Chondrocyte (in vitro differentiated cells): ENCODE data around the gene IQCE. TPM values are rescaled to one million over a fixed set of nuclear protein-coding genes. Genes with fewer than 3 reads are reported as not detected.

Experiments
- DNase-seq: peaks from one replicate; pipeline ENCODE4 v3.0.0; 2021; ENCODE audit warnings: mixed read lengths, low spot score
- H3K27ac Mint-ChIP-seq: one replicate; pipeline ENCODE4 v1.8.0; 2021; ENCODE audit warnings: mild to moderate bottlenecking, moderate library complexity, mixed read lengths; ENCODE audit not compliant: unreplicated experiment
- H3K27me3 Mint-ChIP-seq: 2 replicates; pipeline ENCODE4 v1.8.0; 2021; ENCODE audit warnings: low read depth, mixed read lengths
- H3K36me3 Mint-ChIP-seq: 2 replicates; pipeline ENCODE4 v1.8.0; 2021; ENCODE audit warnings: low read depth, mixed read lengths
- H3K4me1 Mint-ChIP-seq: 2 replicates; pipeline ENCODE4 v1.8.0; 2021; ENCODE audit warnings: low read depth, mild to moderate bottlenecking, mixed read lengths
- H3K4me3 Mint-ChIP-seq: one replicate; pipeline ENCODE4 v1.8.0; 2021; ENCODE audit warnings: mild to moderate bottlenecking, moderate library complexity, mixed read lengths; ENCODE audit not compliant: unreplicated experiment
- H3K9me3 Mint-ChIP-seq: 2 replicates; pipeline ENCODE4 v1.8.0; 2021; ENCODE audit warnings: low read depth, mixed read lengths
- total RNA-seq: library from RNA; stranded (reverse); gene quantifications from 3 replicates; pipeline ENCODE4 v1.2.1, GENCODE V29; 2021
- TF ChIP-seq, protein P1 (sequence below): fragments of 200-600 bp; sonication (generic); IDR thresholded peaks from 2 replicates; pipeline ENCODE4 v1.5.0; 2021; ENCODE audit warnings: antibody characterized with exemption, mild to moderate bottlenecking, moderate library complexity

Gene IQCE
- total RNA-seq, 1 donor from 2014 or later: 10.0 TPM

DNA sequence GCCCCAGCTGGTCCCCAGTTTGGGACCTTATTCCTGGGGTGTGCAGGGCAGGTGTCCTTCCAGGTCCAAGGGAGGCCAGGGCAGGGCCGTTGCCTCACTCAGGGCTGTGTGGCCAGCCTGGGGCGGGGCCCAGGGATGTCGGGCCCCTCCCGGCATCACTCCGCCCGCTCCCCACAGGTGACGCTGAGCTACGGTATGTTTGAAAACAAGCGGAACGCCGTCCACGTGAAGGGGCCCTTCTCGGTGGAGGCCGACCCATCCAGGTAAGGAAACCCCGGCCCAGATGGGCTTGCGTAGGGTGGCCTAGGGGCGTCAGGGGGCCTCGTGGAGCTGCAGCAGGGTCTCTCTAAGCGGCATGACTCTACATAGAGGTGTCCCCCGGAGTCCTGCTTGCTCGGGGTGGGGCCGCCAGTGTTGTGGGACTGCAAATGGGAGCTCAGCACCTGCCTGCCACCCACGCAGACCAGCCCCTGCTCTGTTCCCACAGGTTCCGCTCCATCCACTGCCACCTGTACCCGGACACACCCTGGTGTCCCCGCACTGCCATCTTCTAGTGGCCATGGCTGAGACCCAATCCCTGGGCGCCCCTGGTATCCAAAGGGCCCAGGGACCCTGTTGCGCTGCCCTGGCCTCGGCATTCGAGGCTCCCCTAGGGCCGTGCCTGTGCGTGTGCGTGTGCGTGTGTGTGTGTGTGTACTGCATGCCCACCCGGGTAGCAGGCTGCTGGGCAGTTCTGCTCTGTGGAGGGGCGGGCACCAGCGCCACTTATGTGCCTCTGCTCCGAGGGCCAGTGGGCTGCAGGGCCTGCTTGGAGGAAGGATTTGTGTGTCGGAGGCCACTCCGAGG is 31.9 kb upstream of the IQCE start:
- no peaks in the 10 kb centered on the region for H3K9me3 Mint-ChIP-seq

DNA sequence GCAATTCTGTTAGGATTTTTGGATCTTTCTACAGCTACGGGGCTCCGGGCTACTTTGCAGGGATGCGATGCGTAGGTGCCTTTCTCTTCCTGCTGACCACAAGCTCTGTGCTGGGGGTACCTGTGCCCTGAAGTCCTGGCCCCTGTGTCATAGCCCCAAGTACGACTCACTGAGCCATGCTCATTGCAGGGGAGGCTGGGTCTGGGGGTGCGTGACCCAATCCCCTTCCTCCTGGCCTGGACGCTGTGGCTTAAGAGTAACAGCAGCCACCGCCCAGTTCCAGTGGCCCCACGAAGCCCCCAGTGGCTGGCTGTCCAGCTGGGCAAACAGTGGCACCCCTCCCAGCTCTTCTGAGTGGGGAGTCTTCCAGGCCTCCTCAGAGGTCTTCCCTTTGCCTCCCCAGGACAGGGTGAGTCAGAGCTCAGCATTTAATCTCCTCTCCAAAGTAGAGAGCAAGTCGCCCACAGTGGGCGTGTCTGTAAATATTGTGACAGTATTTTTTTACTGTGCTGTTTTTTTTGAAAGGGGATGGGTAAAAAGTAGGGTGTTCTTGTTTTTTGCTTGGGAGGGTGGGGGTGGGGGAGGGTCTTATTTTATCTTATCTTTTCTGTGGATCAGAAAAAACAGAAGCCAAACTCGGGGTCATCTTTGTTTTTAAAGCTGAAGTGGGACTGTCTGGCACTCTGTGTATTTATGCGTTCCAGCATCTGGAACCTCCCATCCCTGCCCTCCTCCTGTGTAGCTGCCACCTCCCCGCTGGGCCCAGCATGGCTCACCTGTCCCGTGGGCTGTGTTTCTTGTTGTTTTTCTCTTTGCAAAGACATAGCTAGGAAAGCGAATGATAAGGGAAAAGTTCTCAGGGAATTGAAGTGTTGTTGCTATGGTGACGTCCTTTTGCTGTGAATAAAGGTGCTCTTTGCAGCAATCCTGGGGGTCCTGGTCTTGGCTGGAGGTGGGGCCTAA is 31.0 kb upstream of the IQCE start:
- Mint-ChIP-seq H3K9me3 (no peaks in the 10 kb centered on the region), H3K27me3 (no peaks in the 10 kb centered on the region), H3K36me3 (peaks cover 2% of the 10 kb centered on the region), H3K4me1 (peaks cover 54% of the 10 kb centered on the region), H3K4me3 (no peak overlapping the region), H3K27ac (peak overlapping the region; percentile 50)
- DNase-seq: no peak
- TF ChIP-seq, protein P1, sequence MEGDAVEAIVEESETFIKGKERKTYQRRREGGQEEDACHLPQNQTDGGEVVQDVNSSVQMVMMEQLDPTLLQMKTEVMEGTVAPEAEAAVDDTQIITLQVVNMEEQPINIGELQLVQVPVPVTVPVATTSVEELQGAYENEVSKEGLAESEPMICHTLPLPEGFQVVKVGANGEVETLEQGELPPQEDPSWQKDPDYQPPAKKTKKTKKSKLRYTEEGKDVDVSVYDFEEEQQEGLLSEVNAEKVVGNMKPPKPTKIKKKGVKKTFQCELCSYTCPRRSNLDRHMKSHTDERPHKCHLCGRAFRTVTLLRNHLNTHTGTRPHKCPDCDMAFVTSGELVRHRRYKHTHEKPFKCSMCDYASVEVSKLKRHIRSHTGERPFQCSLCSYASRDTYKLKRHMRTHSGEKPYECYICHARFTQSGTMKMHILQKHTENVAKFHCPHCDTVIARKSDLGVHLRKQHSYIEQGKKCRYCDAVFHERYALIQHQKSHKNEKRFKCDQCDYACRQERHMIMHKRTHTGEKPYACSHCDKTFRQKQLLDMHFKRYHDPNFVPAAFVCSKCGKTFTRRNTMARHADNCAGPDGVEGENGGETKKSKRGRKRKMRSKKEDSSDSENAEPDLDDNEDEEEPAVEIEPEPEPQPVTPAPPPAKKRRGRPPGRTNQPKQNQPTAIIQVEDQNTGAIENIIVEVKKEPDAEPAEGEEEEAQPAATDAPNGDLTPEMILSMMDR: no peak

More for the DNA sequence above, 31.9 kb upstream of the IQCE start:
- Mint-ChIP-seq H3K4me1 (peaks cover 62% of the 10 kb centered on the region), H3K36me3 (peaks cover 3% of the 10 kb centered on the region), H3K27me3 (no peaks in the 10 kb centered on the region), H3K4me3 (no peak overlapping the region), H3K27ac (no peak overlapping the region)
- no peak for DNase-seq
- TF ChIP-seq, protein P1: no peak

DNA sequence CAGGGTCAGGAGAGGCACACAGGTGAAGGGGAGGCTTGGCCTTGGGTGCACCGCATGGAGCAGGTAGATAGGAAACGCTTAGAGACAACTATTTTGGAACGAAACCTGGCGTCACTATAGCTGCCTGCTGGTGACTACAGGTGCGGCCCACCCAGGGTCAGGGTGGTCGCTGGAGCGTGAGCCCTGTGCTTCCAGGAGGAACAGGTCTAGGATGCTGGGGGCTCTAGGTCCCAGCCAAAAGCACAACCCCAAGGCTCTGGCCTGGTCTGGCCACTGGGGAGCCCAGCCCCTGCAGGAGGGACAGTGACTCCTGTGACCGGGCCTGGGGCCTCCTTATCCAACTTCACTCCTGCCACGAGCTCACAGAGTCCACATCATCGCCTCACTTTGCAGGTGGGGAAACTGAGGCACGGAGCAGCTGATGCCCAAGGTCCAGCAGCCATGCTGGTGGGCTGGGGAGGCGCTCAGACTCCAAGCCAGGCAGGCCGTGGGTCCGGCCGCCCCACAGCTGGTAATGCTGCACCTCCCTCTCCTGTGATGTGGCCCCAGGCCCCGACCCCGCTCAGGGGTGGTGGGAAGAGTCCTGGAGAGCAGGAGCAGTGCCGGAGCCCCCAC is 30.2 kb upstream of the IQCE start:
- Mint-ChIP-seq H3K4me1 (peaks cover 47% of the 10 kb centered on the region), H3K36me3 (no peaks in the 10 kb centered on the region), H3K27me3 (no peaks in the 10 kb centered on the region), H3K27ac (peak overlapping the region; percentile 50), H3K4me3 (no peak overlapping the region), H3K9me3 (no peaks in the 10 kb centered on the region)
- TF ChIP-seq, protein P1: no peak
- DNase-seq: no peak

DNA sequence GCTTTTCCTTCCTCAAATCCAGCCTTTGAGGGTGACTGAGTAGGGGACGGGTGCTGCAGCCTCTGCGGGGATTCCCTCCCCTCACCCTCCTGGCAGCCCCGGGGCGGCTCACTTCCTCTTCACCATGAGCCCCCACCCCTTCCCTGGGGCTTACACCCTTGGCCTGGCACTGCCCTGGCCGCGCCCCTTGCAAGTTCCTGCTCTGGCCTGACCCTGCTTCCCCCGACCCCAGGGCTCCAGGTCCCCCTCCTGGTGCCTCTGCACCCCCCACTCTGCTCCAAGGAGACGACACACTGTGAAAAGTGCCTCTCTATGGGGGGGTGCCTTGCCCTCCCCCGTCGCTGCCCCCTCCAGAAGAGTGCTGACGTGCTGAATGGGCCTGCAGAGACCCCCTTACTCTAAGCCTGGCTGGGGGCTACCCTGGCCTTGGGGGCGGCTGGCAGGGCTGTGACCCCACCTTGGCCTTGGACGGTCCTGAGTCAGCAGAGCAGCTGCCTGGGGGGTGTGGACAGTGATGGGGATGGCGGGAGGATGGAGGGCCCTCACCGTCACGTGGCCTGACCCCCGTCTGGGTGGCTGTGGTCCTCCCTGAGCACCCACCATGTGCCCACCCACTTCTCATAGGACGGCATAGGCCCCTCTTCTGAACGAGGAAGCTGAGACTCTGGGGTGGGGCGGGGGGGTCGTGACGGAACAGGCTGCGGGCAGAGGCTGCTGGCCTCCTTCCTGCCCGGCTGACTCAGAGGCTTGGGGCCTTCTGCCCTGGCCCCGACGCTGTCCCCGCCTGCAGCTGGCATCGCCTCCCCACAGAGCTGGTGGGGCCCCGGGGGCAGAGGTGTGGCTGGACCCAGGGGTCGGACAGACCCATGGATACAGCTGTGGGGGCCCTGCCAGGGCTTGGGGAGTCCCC is 29.4 kb upstream of the IQCE start:
- no peaks in the 10 kb centered on the region for H3K27me3 Mint-ChIP-seq
- peaks cover 42% of the 10 kb centered on the region for H3K4me1 Mint-ChIP-seq
- no peak for DNase-seq
- no peaks in the 10 kb centered on the region for H3K9me3 Mint-ChIP-seq
- H3K36me3 Mint-ChIP-seq: no peaks in the 10 kb centered on the region
- no peak overlapping the region for H3K4me3 Mint-ChIP-seq
- H3K27ac Mint-ChIP-seq: peak overlapping the region; percentile 36
- TF ChIP-seq, protein P1: no peak
